TTC549 (cell line): ENCODE results near the gene RBM25.
"Not testable (repeated sequence)": the region's sequence is repeated elsewhere in the genome, so short reads cannot be mapped to it uniquely, and the experiment has no call there.

Experiments
- FAIRE-seq: peaks from 2 replicates; lab custom pipeline; 2012; peaks lifted over from hg19 to GRCh38; lab: Jason Lieb, UNC

Gene RBM25

GRCh38 chr14:73058224-73058921, at the start of gene RBM25:
TSS of gene RBM25 (plus strand) at chr14:73058534. CDS start at chr14:73071642, 13,108 bp downstream.
- FAIRE-seq = peak; percentile 97

GRCh38 chr14:73011189-73011588, 47.1 kb upstream of the RBM25 start:
- not testable (repeated sequence) for FAIRE-seq

- no peak for FAIRE-seq
These were observed 44.2 kb upstream of the RBM25 start for GRCh38 chr14:73014105-73014504.

GRCh38 chr14:73015552-73015951, 42.8 kb upstream of the RBM25 start:
- not testable (repeated sequence) for FAIRE-seq

- FAIRE-seq = not testable (repeated sequence)
These were observed 42.3 kb upstream of the RBM25 start for GRCh38 chr14:73016011-73016410.

GRCh38 chr14:73022051-73022450, 36.3 kb upstream of the RBM25 start:
- no peak for FAIRE-seq

GRCh38 chr14:73025544-73025943, 32.8 kb upstream of the RBM25 start:
- no peak for FAIRE-seq

- FAIRE-seq = no peak
These were observed 32.0 kb upstream of the RBM25 start for GRCh38 chr14:73026243-73026844.

GRCh38 chr14:73026845-73027542, 31.3 kb upstream of the RBM25 start, which contains the start of gene ZFYVE1:
TSS of gene ZFYVE1 (minus strand) at chr14:73027106. CDS start at chr14:73024508, 2,598 bp downstream.
- peak; percentile 97 for FAIRE-seq

GRCh38 chr14:73027546-73027945, 30.8 kb upstream of the RBM25 start:
- FAIRE-seq = no peak

- FAIRE-seq = no peak
These were observed 30.4 kb upstream of the RBM25 start for GRCh38 chr14:73027984-73028383.

GRCh38 chr14:73036706-73037450, 21.5 kb upstream of the RBM25 start:
- not testable (repeated sequence) for FAIRE-seq

GRCh38 chr14:73047808-73048207, 10.5 kb upstream of the RBM25 start:
- no peak for FAIRE-seq

GRCh38 chr14:73049428-73049827, 8.9 kb upstream of the RBM25 start:
- FAIRE-seq = no peak

- FAIRE-seq = no peak
These were observed 3.1 kb upstream of the RBM25 start for GRCh38 chr14:73055251-73055650.

- no peak for FAIRE-seq
These were observed 450 bp upstream of the RBM25 start for GRCh38 chr14:73057944-73058223.

GRCh38 chr14:73058922-73059673, 764 bp downstream of the RBM25 start:
- no peak for FAIRE-seq

- FAIRE-seq = no peak
These were observed 11.3 kb downstream of the RBM25 start for GRCh38 chr14:73069585-73069984.

- no peak for FAIRE-seq
These were observed 32.7 kb downstream of the RBM25 start for GRCh38 chr14:73091044-73091443.

GRCh38 chr14:73097421-73097820, 39.1 kb downstream of the RBM25 start:
- FAIRE-seq = no peak

- no peak for FAIRE-seq
These were observed 42.0 kb downstream of the RBM25 start for GRCh38 chr14:73100334-73100733.
